H4 (cell line): ENCODE measurements around the gene CACNA2D1. TPM values are rescaled to one million over a fixed set of nuclear protein-coding genes. Genes with fewer than 3 reads are reported as not detected.
A peak's percentile ranks its signal among the peaks of the same experiment; 100 is the strongest.
"Not testable (repeated sequence)": the region's sequence is repeated elsewhere in the genome, so short reads cannot be mapped to it uniquely, and the experiment has no call there.

Experiments
- DNase-seq: peaks from one replicate; pipeline ENCODE4 v3.0.0-alpha.2; 2015; ENCODE audit warnings: low spot score
- total RNA-seq: library from RNA; depleted of rRNA; stranded (reverse); fragments of >200 nt; shearing (Covaris generic); gene quantifications from 2 replicates; pipeline ENCODE4 v1.2.3, GENCODE V29; 2014

CACNA2D1 gene
- total RNA-seq, 1 experiment from 2014 or later, result 28.0 TPM

DNA sequence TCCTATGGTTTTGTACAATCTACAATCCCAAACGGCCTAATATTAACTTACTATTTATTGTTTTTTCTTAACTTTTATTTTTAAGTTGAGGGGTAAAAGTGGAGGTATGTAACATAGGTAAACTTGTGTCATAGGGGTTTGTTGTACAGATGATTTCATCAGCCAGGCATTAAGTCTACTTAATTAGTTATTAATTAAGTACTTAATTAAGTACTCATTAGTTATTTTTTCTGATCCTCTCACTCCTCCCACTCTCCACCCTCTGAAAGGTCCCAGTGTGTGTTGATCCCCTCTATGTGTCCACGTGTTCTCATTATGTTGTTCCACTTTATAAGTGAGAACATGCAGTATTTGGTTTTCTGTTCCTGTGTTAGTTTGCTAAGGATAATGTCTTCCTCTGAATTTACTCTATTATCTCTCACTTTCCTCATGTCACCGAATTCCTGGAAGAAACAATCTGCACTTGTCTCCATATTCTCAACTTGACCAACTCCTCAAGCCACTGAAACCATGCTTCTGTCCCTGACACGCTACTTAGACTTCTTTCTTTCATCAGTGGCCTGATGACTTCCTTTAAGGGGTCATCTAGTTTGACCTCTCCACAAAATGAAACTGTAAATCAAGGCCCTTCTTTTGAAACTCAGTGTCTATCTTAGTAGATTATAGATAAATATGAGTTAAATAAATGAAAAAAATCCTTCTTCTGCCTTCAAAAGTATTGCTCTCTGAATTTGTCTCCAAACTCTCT is 9.1 kb downstream of the CACNA2D1 start:
- no peak for DNase-seq

DNA sequence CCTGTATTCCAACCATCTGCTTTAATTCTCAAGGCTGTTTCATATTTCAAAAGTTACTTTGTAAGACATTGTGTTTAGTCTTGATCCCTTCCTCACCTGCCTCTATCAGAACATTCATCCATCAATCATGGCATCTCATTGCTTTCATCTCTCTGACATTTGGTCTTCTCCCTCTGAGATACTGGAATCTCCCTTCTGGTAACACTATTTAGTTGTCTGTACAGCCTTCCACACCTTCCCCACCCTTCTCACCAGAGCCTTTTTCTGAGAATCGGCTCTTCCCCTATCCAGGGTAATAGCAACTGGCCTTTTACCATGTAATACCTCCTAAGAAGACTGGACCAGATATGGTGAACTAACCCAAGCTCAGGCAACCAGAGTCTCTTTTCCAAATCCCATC is 10.1 kb downstream of the CACNA2D1 start:
- DNase-seq, result no peak

DNA sequence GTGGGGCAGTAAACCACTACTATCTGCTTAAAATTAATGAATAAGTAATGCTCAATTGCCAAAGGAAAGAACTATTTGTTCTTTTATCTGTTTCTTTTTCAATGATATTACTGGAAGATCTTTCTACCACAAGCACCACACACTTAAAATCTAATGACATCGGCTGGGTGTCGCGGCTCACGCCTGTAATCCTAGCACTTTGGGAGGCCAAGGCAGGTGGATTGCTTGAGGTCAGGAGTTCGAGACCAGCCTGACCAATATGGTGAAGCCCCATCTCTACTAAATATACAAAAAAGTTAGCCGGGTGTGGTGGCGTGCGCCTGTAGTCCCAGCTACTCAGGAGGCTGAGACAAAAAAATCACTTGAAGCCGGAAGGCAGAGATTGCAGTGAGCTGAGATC is 10.8 kb downstream of the CACNA2D1 start:
- DNase-seq, result not testable (repeated sequence)

DNA sequence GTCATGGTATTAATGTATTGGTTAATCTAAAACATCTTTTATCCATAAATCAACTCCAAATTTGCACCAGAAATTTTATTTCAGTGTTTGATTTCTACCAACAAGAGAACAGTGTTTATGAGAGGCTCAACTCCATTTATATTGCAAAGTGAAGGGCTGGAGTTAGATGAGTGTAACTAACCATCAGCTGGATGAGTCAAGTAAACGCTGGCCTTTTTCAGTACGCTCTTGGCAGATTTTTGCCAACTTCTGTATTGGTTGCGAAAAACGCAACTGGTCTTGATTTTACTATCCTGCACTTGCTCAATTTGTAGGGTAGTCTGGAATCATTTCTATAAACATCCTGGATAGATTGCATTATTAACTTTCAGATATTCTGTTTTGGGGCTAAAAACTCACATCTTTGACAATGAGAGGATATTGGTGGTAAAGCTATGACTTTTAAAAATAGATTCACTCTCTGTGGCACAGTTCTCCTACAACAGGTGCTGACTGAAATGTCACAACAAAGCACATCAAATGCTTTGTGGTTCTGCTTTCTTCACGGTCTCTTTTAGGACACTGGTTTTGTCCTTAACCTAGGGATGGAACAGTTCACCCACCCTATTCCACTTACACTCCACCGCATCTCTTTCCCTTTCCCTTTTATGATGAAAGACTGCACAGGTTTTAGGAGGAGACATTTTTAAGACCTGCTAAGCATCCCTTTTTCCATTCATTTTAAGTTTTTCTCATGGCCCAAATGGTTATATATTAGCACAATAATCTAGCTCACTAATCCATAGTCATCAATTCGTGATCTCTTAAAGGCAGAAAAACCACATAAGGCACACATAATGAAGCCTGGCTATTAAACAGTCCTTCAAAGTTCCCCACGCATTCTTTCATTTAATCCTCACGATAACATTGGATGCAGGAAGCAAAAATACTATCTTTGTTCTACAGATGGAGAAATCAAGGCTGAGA is 12.8 kb downstream of the CACNA2D1 start:
- peak; percentile 28 for DNase-seq

DNA sequence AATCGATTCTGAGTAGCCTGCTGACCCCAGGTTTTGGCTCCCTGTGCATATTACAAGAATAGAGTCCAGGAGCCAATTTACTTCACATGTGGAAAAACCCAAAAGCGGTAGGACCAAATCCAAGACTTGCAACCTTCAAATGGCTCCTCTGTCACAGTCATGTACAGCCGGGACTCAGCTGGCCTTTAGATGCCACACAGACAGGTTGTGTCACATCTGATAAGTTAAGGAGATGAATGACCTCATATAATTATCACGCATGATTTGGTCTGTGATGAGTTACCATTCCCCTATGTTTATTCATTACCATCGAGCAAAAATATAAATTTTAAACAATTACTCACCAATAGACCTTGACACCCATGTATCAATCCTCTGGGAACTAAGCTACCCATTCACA is 14.2 kb downstream of the CACNA2D1 start:
- peak; percentile 25 for DNase-seq

DNA sequence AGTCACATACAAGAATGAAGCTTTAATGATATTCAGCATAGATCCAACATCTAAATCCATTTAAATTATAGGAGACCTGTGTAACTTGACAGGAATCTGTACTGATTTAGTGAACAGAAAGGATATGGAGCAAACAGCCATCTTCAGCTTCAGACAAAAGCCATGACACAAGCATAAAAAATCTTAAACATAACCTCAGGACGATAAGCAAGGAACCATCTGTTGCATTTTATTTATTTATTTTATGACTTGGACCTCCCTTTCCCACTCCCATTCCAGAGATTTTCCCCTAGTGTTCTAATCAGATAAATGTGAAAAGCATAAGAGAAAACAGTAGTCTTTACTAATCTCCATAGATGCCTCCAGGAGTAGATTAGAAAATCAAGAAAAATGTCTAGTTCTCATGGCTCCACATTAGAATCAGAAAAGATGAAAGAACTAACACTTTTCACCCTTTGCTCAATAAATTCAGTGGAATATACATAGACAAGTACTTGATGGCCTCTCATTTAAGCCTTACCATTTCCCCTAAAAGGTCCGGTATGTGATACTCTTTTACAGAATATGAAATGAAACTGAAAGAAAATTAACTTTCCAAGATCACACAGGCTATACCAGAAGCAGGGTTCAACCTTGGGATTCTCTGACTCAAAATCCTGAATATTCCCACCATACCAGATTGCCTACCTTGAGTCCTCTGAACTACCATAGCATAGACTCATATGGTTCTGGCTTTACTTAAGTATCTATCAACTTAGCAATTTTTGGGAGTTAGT is 15.2 kb downstream of the CACNA2D1 start:
- peak; percentile 54 for DNase-seq

DNA sequence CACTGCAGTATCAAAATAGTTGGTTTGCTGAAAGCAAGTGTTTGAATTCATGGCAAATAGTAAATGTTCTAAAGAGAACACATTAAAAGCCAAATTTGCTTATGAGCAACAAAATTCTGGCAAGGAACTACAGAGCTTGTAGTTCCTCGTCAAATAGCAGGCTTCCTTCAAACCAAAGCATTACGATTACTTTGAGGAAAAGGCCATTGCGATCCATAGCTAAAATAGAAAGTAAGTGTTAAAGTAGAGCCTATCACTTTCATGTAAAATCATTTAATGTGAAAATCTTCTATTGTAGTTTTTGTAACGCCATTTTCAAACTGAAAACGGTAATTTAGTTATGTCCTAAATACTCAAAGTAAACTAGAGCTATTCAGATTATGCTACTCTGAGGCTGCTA is 20.1 kb downstream of the CACNA2D1 start:
- no peak for DNase-seq

DNA sequence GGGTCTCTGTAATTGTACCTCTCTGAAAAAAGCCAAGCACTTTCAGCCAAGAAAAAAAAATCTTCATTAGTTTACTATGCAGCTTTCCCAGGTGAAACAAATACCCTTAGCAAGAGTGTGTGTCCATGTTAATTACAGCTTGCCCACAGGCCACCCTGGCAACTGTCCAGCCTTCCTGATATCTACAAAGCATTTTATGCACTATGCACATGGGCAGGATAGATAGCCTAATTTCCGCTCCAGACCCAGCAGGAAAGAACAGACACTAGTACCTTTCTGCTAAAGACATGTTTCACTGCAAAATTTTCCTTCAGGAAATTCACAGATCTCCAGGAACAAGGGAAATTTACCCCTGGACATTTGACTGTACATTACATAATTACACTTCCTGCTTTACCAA is 24.4 kb downstream of the CACNA2D1 start:
- no peak for DNase-seq

DNA sequence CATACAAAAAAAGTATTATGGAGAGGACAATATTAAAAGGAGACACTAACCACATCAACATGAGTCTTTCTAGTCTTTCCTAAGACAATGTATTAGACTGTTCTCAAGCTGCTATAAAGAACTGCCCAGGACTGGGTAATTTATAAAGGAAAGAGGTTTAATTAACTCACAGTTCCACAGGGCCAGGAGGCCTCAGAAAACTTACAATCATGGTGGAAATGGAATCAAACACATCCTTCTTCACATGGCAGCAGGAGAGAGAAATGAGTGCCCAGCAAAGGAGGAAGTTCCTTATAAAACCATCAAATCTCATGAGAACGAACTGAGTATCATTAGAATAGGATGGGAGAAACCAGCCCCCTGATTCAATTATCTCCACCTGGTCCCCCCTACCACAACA is 25.7 kb downstream of the CACNA2D1 start:
- no peak for DNase-seq

DNA sequence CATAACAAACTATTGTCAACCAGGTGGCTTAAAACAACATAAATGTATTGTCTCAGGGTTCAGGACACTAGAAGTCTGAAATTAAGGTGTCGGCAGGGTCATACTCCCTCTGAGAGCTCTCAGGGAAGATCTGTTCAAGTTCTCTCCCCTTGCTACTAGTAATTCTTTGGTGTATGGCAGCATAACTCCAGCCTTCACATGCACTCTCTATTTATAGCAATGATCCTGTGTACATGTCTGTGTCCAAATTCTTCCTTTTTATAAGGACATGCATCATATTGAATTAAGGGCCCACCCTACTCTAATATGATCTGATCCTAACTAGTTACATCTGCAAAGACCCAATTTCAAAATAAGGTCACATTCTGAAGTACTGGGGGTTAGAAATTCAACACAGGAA is 27.2 kb downstream of the CACNA2D1 start:
- DNase-seq, result no peak

DNA sequence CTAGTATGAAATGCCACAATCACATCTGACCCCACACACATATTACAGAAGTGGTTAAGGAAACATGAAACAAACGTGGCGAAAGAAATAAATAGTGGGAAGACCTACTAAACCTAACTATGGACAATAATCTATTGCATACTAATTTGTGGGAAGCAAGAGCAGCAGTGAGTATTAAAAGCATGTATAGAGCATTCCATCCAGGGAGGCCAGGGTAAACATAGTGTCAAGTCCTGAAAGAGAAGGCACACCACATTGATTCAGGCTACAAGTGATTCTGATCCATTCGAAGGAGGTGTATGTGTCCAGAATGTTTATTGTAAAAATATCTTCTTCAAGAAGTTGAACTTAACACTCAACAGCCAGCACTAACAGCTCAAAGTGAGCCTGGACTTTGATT is 29.2 kb downstream of the CACNA2D1 start:
- no peak for DNase-seq

DNA sequence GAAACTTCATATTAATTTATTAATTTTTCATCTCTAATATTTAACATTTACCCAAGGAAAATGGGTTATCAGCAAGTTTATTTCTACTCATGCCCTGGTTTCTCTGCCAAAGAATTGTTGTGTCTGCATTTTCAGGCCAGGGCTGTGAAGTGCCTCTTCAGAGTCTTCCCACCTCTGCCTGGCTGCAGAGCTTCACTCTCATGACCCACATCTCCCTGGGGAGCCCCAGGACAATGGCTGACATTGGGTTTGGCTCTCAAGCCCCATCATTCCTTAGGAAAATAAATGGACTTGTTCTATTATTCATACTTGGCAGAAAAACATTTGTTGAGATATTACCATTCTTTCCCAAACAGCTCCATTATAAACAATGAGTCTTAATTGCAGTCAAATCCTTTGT is 30.3 kb downstream of the CACNA2D1 start:
- no peak for DNase-seq

DNA sequence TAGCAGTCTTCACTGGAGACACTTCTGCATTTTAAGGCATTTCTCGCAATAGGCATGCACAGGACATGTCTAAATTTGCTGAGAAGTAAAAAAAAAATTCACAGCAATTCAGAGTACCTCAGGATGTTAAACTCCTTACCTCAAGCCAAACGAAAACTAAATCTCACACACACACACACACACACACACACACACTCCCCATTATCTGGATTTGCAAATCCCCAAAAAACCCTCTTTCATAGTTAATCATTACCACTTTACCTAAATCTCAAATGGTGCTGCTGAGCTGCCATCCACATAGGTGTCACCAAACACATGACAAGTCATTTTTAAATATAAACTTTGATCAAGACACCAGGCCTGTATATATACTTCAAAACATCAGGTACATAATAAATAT is 31.8 kb downstream of the CACNA2D1 start:
- no peak for DNase-seq

DNA sequence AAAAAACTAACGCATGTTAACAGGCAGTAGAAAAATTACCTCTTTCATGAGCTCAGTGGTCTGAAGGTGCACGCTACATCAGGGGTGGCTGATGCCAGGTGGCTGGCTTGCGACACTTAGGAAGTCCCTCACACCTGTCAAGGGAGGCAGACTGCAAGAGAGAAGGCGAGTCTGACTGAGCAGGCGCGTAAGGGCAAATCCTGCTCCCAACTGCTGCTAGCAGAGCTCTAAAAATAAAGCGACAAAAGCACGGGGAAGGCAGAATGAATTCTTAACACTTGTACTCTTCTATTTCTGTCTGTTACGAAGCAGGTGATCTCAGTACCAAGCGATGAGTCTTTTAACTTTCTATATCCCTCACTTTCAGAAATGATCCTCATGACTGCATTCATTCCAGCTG is 33.1 kb downstream of the CACNA2D1 start:
- no peak for DNase-seq

DNA sequence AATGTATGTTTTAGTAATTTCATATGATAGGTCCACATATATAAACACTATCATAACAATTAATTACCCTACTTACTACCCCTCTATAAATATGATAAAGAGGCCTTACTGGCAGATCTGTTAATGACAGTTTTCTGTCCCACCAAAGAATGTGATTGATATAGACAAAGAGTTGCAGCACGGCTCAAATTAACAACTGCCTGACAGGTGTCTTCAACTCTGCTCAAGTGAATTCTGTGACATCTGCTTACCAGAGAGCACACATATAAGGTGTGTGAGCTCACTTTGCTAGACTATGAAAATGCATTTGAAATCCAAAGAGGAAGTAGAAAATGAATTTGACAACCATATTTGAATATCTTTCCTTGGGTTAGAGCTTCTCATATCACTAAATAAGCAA is 36.6 kb downstream of the CACNA2D1 start:
- no peak for DNase-seq

DNA sequence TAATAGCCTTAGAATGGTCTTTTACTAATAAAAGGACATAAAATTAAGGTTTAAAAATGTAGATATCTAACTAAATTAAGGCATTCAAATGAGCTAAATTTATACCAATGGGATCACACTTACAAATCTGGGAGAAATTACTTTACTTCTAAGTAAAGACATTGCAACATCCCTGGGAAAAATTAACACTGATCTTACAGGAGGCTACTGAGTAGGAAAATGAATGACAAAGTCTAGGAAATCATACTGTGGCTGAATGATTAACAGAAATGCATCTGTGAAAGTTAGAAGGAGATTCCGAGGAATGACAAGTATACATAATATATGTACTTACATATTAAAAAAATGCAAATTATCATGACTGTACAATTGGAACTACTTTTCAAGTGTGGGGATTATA is 38.3 kb downstream of the CACNA2D1 start:
- DNase-seq, result no peak

DNA sequence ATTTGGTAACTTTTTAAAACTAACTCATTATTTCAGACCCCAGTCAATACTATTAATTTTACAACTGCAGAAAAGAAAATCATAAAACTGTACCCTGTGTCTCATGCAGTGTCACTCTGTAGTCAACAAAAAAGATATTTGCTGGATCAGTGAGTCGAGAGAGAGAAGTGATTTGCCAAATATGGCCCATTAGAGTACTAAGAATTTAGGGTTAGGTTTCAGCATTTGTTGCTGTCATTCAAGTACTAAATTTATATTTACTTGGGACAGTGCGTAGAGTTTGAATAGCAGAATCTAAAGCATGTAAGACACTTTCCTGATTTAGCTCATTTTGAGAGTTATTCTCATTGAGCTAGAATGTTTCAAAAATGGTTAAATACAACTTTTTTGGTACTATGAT is 38.9 kb downstream of the CACNA2D1 start:
- no peak for DNase-seq

DNA sequence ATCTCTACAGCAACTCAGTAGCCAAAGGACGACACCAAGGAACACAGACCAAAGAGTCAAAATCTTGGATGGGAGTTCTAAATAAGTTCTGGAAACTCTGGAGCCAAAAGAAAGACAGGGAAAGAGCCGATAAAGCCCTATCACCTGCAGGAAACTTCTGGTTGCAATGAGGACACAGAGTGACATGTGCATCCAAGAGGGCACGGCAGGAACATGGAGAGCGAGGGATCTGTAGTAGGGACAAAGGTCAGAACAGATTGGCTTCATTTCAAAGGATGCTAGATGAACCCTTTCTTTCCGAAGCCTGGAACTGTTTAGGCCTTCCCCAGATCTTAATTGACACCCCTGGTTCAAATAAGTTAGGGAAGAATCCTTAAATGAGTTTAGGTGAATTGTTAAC is 39.5 kb downstream of the CACNA2D1 start:
- no peak for DNase-seq

DNA sequence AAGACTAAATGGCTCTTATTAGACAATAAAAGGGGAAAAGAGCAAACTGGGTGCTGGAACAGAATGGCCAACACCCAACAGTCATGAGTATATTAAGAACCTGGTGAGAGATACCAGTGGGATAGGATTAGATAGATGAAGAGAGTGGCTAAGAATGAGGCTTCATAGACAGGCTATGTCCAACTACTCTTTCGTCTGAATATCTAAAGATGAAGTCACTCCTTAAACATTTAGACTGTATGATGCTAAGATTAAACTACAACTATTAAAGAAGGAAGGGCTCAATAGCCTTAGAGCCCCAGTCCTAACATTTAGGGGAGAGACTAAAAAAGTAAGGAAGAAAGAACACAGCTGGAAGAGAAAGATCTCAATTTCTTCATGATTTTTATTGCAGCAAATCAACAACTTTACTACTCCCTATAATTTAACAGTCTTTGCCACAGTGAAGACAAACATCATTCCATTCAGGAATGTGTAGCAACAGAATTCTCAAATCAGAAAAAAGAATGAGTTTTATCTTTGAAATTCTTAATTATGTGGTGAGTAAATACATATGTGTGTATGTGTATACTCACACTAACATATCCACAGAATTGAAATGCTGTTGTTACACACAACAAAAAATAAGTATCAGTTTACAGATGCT is 45.6 kb downstream of the CACNA2D1 start:
- DNase-seq, result no peak

DNA sequence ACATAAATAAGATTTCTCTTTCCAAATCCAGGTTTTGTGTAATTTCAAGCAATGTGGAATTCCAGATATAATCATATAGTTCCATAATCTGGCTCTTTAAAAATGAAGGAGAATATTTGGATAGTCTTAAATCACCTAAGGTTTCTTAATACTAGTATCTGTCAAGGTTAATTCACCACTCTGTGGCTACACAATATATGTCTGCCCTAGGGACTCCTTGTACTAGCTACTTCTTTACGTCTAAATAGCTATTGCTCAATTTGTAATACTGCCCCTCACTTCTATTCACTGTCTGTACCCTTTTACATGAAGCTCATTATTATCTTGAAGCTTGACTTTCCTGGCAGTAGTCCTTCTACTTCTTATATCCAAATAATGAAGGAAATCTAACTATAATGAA is 47.2 kb downstream of the CACNA2D1 start:
- no peak for DNase-seq

DNA sequence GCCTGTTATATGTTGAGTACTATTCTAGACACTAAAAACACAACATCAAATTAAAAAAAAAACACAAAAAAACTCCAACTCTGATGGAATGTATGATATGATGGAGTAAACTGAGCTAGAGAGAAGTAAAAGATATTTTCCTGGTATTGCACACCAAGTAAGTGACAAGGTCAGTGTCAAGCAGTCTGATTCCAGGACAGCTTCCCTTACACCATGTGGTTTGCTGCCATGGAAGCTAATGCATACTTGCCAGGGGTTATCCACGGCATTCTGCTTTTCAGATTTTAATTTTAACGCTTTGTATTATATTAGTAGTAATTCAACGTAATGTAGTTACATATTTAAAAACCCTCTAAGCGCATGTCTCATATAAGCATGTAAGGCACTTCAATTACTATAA is 48.4 kb downstream of the CACNA2D1 start:
- DNase-seq, result no peak

DNA sequence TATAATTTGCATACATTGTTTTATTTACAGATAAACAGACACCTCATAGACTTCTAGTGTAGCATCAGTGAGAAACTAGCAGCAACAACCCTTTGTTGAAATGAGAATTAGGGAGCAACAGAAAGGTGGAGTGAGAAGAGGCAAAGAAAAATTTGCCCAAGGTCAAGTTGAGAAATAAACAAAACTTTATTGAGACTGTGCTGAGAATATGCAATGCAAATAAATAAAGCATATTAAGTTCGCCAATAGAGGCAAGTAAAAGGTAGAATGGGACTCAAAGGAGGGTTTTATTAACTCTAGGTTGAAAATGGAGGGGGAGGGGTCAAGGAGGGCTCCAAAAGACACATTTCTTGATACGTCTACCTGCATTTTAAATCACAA is 49.7 kb downstream of the CACNA2D1 start:
- DNase-seq, result no peak
